Psoas muscle (tissue), 8 donors: ENCODE data around the gene LANCL2. TPM values are rescaled to one million over a fixed set of nuclear protein-coding genes. Genes with fewer than 3 reads are reported as not detected.

Source experiments
- ATAC-seq, 4 donors: fragments of 200-7000 bp; cut with Tn5 transposase; one replicate each; pipeline ENCODE4 v1.9.1; 2020; ENCODE audit warnings: moderate library complexity in 3 of 4, mild to moderate bottlenecking in 2 of 4
- DNase-seq, 2 donors: peaks; one replicate each; pipeline ENCODE4 v3.0.0-alpha.2; 2020
- H3K27ac ChIP-seq: fragments of 200-600 bp; one replicate; pipeline ENCODE4 v1.8.0; 2022
- H3K27me3 ChIP-seq, 3 donors: fragments of 200-600 bp in 1 of 3; one replicate each; pipeline versions ENCODE4 v1.6.1 to v1.8.0; 2013 to 2022; ENCODE audit warnings: low read length in 2 of 3, mild to moderate bottlenecking in 2 of 3, moderate library complexity in 1 of 3; ENCODE audit not compliant: insufficient read depth in 3 of 3
- H3K36me3 ChIP-seq, 2 donors: fragments of 200-600 bp in 1 of 2; one replicate each; pipeline versions ENCODE4 v1.6.1 to v1.8.0; 2013 to 2022; ENCODE audit warnings: low read depth in 1 of 2, mild to moderate bottlenecking in 1 of 2, moderate library complexity in 1 of 2; ENCODE audit not compliant: insufficient read depth in 1 of 2
- H3K4me1 ChIP-seq: fragments of 200-600 bp; one replicate; pipeline ENCODE4 v1.8.0; 2022
- H3K4me3 ChIP-seq: fragments of 200-600 bp; one replicate; pipeline ENCODE4 v1.8.0; 2022; ENCODE audit warnings: mild to moderate bottlenecking
- H3K9me3 ChIP-seq: fragments of 200-600 bp; one replicate; pipeline ENCODE4 v1.8.0; 2022
- WGBS, 3 donors: extraction: QIAGEN DNeasy Blood & Tissue Kit; methylation state at CpG; one replicate each; pipeline versions ENCODE4 v1.1.6 to v1.1.7; 2013; 5-methylcytosine and 5-hydroxymethylcytosine counted together
- intact Hi-C, 2 donors: fragments of 100-400 bp; cut with DNase I; formaldehyde crosslinking; loops; one replicate each; pipeline versions ENCODE4 v1.11.0 to v1.14.2; 2022
- polyA plus RNA-seq, 3 donors: library from polyadenylated mRNA; stranded (reverse); fragments of 200-250 nt; gene quantifications; one replicate each; pipeline ENCODE4 v1.2.3, GENCODE V29; 2013
- total RNA-seq, 4 donors: library from RNA; stranded (reverse); fragmentation: NEBNext Ultra II Directional in 2 of 4; extraction: Animal tissue kit (Norgen Biotek cat#: 25700) in 2 of 4; gene quantifications; one replicate each; pipeline versions ENCODE4 v1.2.1 to v1.2.4, GENCODE V29; 2021 to 2023
- TF ChIP-seq, protein P1 (sequence below): fragments of 200-600 bp; IDR thresholded peaks from one replicate; pipeline ENCODE4 v1.8.0; 2022; ENCODE audit warnings: antibody characterized with exemption
- donor health status: healthy with polysubstance abuse.
- donor health status: DM: no; HTN: no; CAD: no; lungs with moderate emphysema.
- donor health status: Bipolar disorder and iron deficiency.
- donor health status: healthy.
- donor health status: DM: yes; HTN: yes; CAD: no.
- donor health status: DM: no; HTN: no; CAD: no.
- donor health status: DM: no; HTN: no; CAD: no.
- donor health status: DM: yes; HTN: yes; CAD: no.

The LANCL2 gene
- total and polyA plus RNA-seq, 7 donors: 5.4 to 16.9 (median 9.6) TPM

DNA sequence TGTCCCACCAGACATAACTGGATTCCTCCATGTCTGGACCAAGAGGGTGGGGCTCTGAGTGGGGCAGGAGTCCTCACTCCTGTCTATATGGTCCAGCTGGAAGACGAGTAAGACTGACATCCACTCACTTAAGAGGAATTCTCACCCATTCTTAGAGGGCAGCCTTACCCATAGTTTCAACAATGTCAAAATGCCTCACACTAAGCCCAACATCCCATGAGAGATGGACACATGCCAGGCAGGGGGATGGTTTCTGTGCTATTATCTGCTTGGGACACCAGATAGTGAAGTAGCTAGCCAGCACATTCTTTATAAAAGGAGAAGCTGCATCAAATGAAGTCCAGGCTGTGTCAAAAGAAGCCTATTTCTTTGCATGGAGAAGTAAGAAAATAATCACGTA is 4.7 kb upstream of the LANCL2 start:
- intact Hi-C loops: loop anchor here in 1 of 2 donors (10.0 kb wide), 1 partner anchor 604 kb away; the partner anchor contains the start of gene NIPSNAP2

DNA sequence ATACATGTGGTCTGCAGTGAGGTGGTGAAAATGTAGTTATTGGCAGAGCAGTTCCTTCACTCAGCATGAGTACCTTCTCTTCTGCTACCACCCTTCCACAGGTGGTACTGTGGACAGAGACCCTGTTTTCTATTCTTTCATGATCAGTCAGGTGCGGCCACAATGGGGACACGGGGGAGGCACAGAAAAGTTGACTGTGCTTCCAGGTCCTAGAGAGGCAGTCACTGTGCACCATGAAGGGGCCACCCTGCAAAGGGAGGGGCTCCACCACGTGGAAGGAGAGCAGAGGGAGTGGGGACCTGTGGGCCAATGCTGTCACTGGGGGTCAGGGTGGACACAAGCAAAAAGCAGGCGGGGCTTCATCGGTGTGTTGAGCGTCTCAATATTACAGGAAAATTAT is 3.6 kb upstream of the LANCL2 start:
- Histone ChIP-seq H3K4me1 (peaks cover 9% of the 10 kb centered on the region), H3K9me3 (no peaks in the 10 kb centered on the region), H3K27ac (no peak overlapping the region), H3K36me3 (no peaks in the 10 kb centered on the region), H3K4me3 (no peak overlapping the region), H3K27me3 (no peaks in the 10 kb centered on the region)
- DNase-seq: no peak
- intact Hi-C loops: loop anchor here in 1 of 2 donors (10.0 kb wide), 1 partner anchor 603 kb away; the partner anchor contains the start of gene NIPSNAP2
- WGBS, 3 donors: 67 to 71% (median 70%) methylated on average over 6 of the region's 6 CpGs
- no peak for ATAC-seq
- TF ChIP-seq, protein P1, sequence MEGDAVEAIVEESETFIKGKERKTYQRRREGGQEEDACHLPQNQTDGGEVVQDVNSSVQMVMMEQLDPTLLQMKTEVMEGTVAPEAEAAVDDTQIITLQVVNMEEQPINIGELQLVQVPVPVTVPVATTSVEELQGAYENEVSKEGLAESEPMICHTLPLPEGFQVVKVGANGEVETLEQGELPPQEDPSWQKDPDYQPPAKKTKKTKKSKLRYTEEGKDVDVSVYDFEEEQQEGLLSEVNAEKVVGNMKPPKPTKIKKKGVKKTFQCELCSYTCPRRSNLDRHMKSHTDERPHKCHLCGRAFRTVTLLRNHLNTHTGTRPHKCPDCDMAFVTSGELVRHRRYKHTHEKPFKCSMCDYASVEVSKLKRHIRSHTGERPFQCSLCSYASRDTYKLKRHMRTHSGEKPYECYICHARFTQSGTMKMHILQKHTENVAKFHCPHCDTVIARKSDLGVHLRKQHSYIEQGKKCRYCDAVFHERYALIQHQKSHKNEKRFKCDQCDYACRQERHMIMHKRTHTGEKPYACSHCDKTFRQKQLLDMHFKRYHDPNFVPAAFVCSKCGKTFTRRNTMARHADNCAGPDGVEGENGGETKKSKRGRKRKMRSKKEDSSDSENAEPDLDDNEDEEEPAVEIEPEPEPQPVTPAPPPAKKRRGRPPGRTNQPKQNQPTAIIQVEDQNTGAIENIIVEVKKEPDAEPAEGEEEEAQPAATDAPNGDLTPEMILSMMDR: no peak

More for the DNA sequence above, 4.7 kb upstream of the LANCL2 start:
- Histone ChIP-seq H3K4me3 (no peak overlapping the region), H3K4me1 (peaks cover 9% of the 10 kb centered on the region), H3K27ac (no peak overlapping the region), H3K9me3 (no peaks in the 10 kb centered on the region), H3K36me3 (no peaks in the 10 kb centered on the region), H3K27me3 (no peaks in the 10 kb centered on the region)
- TF ChIP-seq, protein P1: no peak
- DNase-seq (no peak), ATAC-seq (no peak)
- WGBS, 3 donors: 56 to 77% (median 65%) methylated on average over 2 of the region's 2 CpGs

DNA sequence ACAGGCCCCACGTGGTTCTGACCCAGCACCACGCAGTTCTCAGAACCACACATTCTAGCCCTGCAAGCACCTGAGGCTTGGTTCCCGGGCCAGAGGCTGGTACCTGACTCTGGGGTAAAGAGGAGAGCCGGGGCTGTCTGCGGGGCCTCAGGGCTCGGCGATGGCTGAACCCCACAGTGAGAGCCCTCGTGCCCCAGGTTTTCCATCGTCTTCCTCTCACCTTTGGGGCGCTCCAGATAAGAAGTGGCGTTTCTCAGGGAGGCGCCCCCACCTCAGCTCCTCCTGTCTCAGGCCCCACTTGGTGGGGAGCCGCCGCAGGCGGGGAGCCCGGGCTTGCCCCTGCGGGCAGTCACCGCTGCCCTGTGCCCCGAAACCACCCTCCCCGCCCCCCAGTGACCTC is 2.2 kb upstream of the LANCL2 start:
- Histone ChIP-seq H3K27me3 (no peaks in the 10 kb centered on the region), H3K27ac (no peak overlapping the region), H3K4me1 (peaks cover 9% of the 10 kb centered on the region), H3K4me3 (no peak overlapping the region), H3K9me3 (no peaks in the 10 kb centered on the region), H3K36me3 (no peaks in the 10 kb centered on the region)
- 87 to 92% (median 89%) methylated on average over 9 to 20 of the region's 20 CpGs for WGBS, 3 donors
- TF ChIP-seq, protein P1: no peak
- intact Hi-C loops: loop anchor here in 1 of 2 donors (10.0 kb wide), 1 partner anchor 602 kb away; the partner anchor contains the start of gene NIPSNAP2
- DNase-seq (no peak), ATAC-seq (no peak)

DNA sequence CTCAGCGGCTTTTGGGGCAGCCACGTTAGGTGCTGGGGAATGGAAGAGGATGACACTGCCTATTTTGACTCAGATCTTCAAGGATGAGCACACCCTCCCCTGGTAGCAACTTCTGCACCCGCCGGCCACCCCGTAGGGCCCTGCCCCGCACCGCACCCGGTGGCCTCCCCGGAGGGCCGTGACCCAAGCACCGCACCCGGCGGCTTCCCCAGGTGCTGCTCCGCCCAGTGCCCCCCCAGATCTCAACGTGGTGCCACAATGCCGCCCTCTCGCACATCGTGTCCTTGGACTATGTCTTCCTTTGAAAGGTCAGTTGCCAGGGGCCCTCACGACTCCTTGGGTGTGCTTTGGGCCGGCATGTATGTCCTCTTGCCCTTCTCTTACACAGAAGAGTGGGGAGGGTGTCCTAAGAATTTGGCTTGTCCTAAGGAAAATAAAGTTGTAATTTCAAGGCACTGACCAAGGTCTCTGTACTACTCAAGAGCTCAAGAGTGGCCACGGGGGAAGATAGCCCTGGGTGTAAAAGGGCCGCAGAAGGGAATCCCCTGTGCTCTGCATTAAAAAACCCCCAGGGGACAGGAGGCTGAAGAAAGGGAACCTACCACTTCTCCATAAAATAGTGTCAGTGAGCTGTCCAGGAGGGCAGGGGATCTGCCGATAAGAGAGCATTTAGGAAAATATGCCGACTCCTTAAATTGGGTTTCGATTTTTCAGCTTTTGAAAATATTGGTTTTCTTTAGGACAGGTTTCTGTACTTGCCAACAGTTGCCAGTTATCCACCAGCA is 1.6 kb upstream of the LANCL2 start:
- Histone ChIP-seq H3K27ac (no peak overlapping the region), H3K27me3 (no peaks in the 10 kb centered on the region), H3K4me3 (no peak overlapping the region), H3K9me3 (no peaks in the 10 kb centered on the region), H3K36me3 (no peaks in the 10 kb centered on the region), H3K4me1 (peaks cover 9% of the 10 kb centered on the region)
- intact Hi-C loops: loop anchor here in 1 of 2 donors (2.0 to 10.0 kb wide), 2 partner anchors 83 to 601 kb away; partner anchors contain the start of gene NIPSNAP2
- TF ChIP-seq, protein P1: no peak
- DNase-seq (no peak), ATAC-seq (no peak)
- WGBS, 3 donors: 83 to 89% (median 85%) methylated on average over 23 to 25 of the region's 25 CpGs
